Gastroesophageal sphincter (tissue), 3 donors: Measurements from ENCODE around the gene LY86.

Source experiments
- POLR2A ChIP-seq, 2 donors: fragments of 450-650 bp; IDR thresholded peaks; one replicate each; pipeline ENCODE4 v1.6.1; 2017; ENCODE audit warnings: antibody characterized with exemption in 2 of 2, mild to moderate bottlenecking in 2 of 2, moderate library complexity in 1 of 2
- POLR2AphosphoS5 ChIP-seq: sonication (generic); formaldehyde crosslinking; IDR thresholded peaks from one replicate; pipeline ENCODE4 v1.6.1; 2017; ENCODE audit warnings: antibody characterized with exemption
- TF ChIP-seq, protein P1 (sequence below), 4 experiments: fragments of 200-600 bp in 2 of 4; fragments of 450-650 bp in 2 of 4; sonication (generic) in 1 of 4; IDR thresholded peaks; one replicate each; pipeline ENCODE4 v1.5.1; 2017 to 2019; ENCODE audit warnings: antibody characterized with exemption in 4 of 4, mild to moderate bottlenecking in 2 of 4, moderate library complexity in 2 of 4

DNA sequence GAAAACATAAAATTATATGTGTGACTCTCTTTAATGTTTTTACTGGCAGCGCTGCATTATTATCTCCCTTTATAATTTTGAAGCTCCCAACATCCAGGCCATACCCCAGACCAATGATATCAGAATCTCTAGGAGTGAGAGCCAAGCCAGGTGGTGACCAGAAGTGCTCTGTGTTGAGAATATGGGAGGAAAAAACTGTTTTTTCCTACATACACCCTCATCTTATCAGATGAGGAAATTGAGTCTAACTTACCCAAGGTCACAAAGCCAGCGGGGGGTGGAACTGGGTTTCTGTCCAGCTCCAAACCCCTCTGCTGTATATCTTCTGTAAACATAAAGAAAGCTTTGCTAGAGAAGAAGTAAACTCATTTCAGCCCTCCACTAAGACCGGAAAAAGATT is 42.5 kb downstream of the LY86 start:
- TF ChIP-seq POLR2A (IDR thresholded peaks at IDR 0.05) (no peak), POLR2AphosphoS5 (no peak)
- TF ChIP-seq, protein P1, sequence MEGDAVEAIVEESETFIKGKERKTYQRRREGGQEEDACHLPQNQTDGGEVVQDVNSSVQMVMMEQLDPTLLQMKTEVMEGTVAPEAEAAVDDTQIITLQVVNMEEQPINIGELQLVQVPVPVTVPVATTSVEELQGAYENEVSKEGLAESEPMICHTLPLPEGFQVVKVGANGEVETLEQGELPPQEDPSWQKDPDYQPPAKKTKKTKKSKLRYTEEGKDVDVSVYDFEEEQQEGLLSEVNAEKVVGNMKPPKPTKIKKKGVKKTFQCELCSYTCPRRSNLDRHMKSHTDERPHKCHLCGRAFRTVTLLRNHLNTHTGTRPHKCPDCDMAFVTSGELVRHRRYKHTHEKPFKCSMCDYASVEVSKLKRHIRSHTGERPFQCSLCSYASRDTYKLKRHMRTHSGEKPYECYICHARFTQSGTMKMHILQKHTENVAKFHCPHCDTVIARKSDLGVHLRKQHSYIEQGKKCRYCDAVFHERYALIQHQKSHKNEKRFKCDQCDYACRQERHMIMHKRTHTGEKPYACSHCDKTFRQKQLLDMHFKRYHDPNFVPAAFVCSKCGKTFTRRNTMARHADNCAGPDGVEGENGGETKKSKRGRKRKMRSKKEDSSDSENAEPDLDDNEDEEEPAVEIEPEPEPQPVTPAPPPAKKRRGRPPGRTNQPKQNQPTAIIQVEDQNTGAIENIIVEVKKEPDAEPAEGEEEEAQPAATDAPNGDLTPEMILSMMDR (IDR thresholded peaks at IDR 0.05): no peak
